HS-27A (cell line): Measurements from ENCODE around the gene TMEM51.
"Not testable (repeated sequence)": the region's sequence is repeated elsewhere in the genome, so short reads cannot be mapped to it uniquely, and the experiment has no call there.

Experiments used
- DNase-seq: peaks from one replicate; pipeline ENCODE4 v3.0.0-alpha.2; 2012; ENCODE audit warnings: low read depth, missing footprints

Gene TMEM51

GRCh38 chr1:15154480-15155036 is 1.0 kb downstream of the TMEM51 start:
- DNase-seq = no peak

GRCh38 chr1:15155191-15155590 is 1.6 kb downstream of the TMEM51 start:
- DNase-seq = no peak

GRCh38 chr1:15155888-15156741 is 2.6 kb downstream of the TMEM51 start:
- no peak for DNase-seq

- no peak for DNase-seq
Measured at GRCh38 chr1:15156807-15157380, 3.3 kb downstream of the TMEM51 start.

GRCh38 chr1:15157524-15158399 is 4.2 kb downstream of the TMEM51 start:
- DNase-seq = no peak

- no peak for DNase-seq
Measured at GRCh38 chr1:15158506-15159165, 5.1 kb downstream of the TMEM51 start.

- no peak for DNase-seq
Measured at GRCh38 chr1:15159166-15159555, 5.6 kb downstream of the TMEM51 start.

- no peak for DNase-seq
Measured at GRCh38 chr1:15160626-15161025, 7.1 kb downstream of the TMEM51 start.

GRCh38 chr1:15167386-15167785 is 13.8 kb downstream of the TMEM51 start:
- DNase-seq = no peak

- DNase-seq = no peak
Measured at GRCh38 chr1:15168479-15168878, 14.9 kb downstream of the TMEM51 start.

GRCh38 chr1:15170071-15170470 is 16.5 kb downstream of the TMEM51 start:
- no peak for DNase-seq

GRCh38 chr1:15171271-15171908 is 17.8 kb downstream of the TMEM51 start:
- DNase-seq = no peak

GRCh38 chr1:15172405-15173259 is 19.1 kb downstream of the TMEM51 start:
- no peak for DNase-seq

GRCh38 chr1:15173863-15174614 is 20.5 kb downstream of the TMEM51 start:
- DNase-seq = no peak

- DNase-seq = no peak
Measured at GRCh38 chr1:15174615-15174983, 21.1 kb downstream of the TMEM51 start.

GRCh38 chr1:15175324-15176094 is 22.0 kb downstream of the TMEM51 start:
- DNase-seq = not testable (repeated sequence)

GRCh38 chr1:15176120-15176519 is 22.6 kb downstream of the TMEM51 start:
- no peak for DNase-seq

GRCh38 chr1:15176898-15177665 is 23.5 kb downstream of the TMEM51 start:
- no peak for DNase-seq
